ENCODE measurements around the gene PRKAR2A.
"Not testable (repeated sequence)": the region's sequence is repeated elsewhere in the genome, so short reads cannot be mapped to it uniquely, and the experiment has no call there.

The PRKAR2A gene

GRCh38 chr3:48835650-48836366 is 11.9 kb downstream of the PRKAR2A start:
- no peak for DNase-seq (ENCODE audit: low spot score)

- no peak for DNase-seq (ENCODE audit: low spot score)
Measured at GRCh38 chr3:48832684-48833083, 15.0 kb downstream of the PRKAR2A start.

GRCh38 chr3:48830715-48831114 is 17.0 kb downstream of the PRKAR2A start:
- no peak for DNase-seq (ENCODE audit: low spot score)

- DNase-seq (ENCODE audit: low spot score): not testable (repeated sequence)
Measured at GRCh38 chr3:48829525-48829924, 18.1 kb downstream of the PRKAR2A start.

- not testable (repeated sequence) for DNase-seq (ENCODE audit: low spot score)
Measured at GRCh38 chr3:48827874-48828273, 19.8 kb downstream of the PRKAR2A start.

GRCh38 chr3:48826451-48826850 is 21.2 kb downstream of the PRKAR2A start:
- no peak for DNase-seq (ENCODE audit: low spot score)

- no peak for DNase-seq (ENCODE audit: low spot score)
Measured at GRCh38 chr3:48820612-48821324, 26.9 kb downstream of the PRKAR2A start.

- no peak for DNase-seq (ENCODE audit: low spot score)
Measured at GRCh38 chr3:48819234-48820221, 28.1 kb downstream of the PRKAR2A start.

- no peak for DNase-seq (ENCODE audit: low spot score)
Measured at GRCh38 chr3:48811524-48811923, 36.1 kb downstream of the PRKAR2A start.

- DNase-seq (ENCODE audit: low spot score): no peak
Measured at GRCh38 chr3:48804930-48805329, 42.7 kb downstream of the PRKAR2A start.

- DNase-seq (ENCODE audit: low spot score): not testable (repeated sequence)
Measured at GRCh38 chr3:48800831-48801230, 46.8 kb downstream of the PRKAR2A start.

GRCh38 chr3:48798998-48799397 is 48.7 kb downstream of the PRKAR2A start:
- no peak for DNase-seq (ENCODE audit: low spot score)

GRCh38 chr3:48797626-48798025 is 50.0 kb downstream of the PRKAR2A start:
- DNase-seq (ENCODE audit: low spot score): no peak

GRCh38 chr3:48795997-48796732 is 51.5 kb downstream of the PRKAR2A start:
- no peak for DNase-seq (ENCODE audit: low spot score)

GRCh38 chr3:48793484-48793883 is 54.2 kb downstream of the PRKAR2A start:
- DNase-seq (ENCODE audit: low spot score): not testable (repeated sequence)

GRCh38 chr3:48789665-48790064 is 58.0 kb downstream of the PRKAR2A start:
- no peak for DNase-seq (ENCODE audit: low spot score)

GRCh38 chr3:48788544-48789162 is 59.0 kb downstream of the PRKAR2A start:
- DNase-seq (ENCODE audit: low spot score): peak; percentile 2

- DNase-seq (ENCODE audit: low spot score): no peak
Measured at GRCh38 chr3:48784426-48785120, 63.1 kb downstream of the PRKAR2A start.

- DNase-seq (ENCODE audit: low spot score): no peak
Measured at GRCh38 chr3:48783304-48783703, 64.4 kb downstream of the PRKAR2A start.

- no peak for DNase-seq (ENCODE audit: low spot score)
Measured at GRCh38 chr3:48782046-48782445, 65.6 kb downstream of the PRKAR2A start.
